HL-60 (cell line): ENCODE measurements around the gene PRODH.

Source experiments
- CTCF ChIP-seq: IDR thresholded peaks from one replicate; pipeline ENCODE4 v1.5.1; 2011; ENCODE audit warnings: low read length, control low read depth, inconsistent platforms; ENCODE audit not compliant: insufficient read depth
- GABPA ChIP-seq: IDR thresholded peaks from 2 replicates; pipeline ENCODE4 v1.6.1; 2012; ENCODE audit warnings: low read depth
- POLR2AphosphoS5 ChIP-seq: IDR thresholded peaks from 2 replicates; pipeline ENCODE4 v1.6.1; 2012; ENCODE audit warnings: low read depth

GRCh38 chr22:18966748-18967147 lies 30.7 kb upstream of the PRODH start:
- TF ChIP-seq GABPA (no peak), CTCF (no peak), POLR2AphosphoS5 (no peak)
